ENCODE measurements around the gene VILL.

The VILL gene

DNA sequence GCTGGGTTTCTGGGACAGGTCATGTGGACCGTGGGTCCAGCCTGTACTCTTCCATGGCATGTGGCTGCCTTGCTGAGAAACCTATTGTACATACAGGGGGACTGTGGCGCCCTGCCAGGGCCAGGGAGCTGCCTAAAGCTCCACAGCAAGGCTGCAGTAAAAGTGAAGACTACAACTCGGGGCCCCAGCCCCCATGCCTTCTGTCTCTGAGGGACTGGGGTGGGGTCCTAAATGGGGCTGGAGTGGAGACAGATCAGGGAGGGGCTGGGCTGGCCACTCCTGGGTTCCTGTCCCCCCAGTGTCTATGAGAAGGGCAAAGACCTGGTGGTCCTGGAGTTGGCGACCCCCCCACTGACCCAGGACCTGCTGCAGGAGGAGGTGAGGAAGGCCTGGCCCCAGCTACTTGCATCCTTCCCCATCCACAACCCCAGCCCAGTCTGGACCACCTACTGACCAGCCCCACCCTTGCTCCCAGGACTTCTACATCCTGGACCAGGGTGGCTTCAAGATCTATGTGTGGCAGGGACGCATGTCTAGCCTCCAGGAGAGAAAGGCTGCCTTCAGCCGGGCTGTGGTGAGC, 7.3 kb downstream of the VILL start:
- in situ Hi-C loops (cut with MboI; ENCODE audit: low sequenced_read_pairs) = no loop called here

DNA sequence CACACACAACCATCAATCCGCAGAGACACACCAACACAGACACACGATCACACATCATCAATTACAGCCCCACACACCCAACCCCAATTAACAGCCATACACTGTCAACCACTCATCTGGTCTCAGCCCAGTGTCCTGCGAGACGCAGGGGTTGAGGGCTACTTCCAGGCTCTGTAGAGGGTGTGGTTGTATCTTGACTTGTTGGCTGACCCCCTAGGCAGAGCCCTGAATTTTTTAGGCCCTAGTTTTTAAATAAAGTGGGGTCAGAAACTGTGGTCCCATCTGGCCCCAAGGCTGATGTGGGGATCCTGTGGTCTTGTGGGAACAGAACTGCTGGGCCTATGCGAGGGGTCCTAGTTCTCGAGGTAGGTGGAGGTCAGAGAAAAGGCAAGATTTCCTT, 9.2 kb downstream of the VILL start:
- in situ Hi-C loops (cut with MboI; ENCODE audit: low sequenced_read_pairs) = no loop called here

DNA sequence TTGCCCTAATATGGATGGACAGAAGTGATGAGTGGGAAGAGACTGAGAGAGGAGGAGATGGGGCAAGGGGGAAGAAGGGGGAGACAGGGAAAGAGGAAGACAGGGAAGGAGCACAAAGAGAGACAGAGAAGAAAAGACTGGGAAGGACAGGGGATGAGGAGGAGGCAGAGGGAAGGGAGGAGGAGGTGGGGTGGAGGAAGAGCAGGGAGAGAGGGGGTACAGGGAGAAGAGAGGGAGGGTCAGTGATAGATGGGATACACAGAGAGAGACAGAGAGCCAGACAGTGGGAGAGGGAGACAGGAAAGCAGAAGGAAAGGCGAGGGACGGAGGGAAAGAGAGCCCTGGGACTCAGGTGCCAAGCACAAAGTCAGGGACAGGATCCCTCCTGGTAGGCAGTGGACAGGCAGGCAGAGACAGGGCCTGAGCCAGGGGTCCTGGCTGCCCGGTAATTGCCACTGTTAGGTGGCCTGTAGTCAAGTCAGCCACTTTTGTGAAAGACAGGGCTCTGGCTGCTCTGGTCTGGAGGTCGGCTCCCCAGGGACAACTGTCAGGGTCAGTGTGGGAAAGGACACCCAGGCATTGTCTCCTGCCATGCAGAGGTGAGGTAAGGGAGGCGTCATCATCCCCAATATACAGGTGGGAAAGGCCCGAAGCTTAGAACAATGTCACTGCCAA, 9.8 kb downstream of the VILL start:
- in situ Hi-C loops (cut with MboI; ENCODE audit: low sequenced_read_pairs) = no loop called here

DNA sequence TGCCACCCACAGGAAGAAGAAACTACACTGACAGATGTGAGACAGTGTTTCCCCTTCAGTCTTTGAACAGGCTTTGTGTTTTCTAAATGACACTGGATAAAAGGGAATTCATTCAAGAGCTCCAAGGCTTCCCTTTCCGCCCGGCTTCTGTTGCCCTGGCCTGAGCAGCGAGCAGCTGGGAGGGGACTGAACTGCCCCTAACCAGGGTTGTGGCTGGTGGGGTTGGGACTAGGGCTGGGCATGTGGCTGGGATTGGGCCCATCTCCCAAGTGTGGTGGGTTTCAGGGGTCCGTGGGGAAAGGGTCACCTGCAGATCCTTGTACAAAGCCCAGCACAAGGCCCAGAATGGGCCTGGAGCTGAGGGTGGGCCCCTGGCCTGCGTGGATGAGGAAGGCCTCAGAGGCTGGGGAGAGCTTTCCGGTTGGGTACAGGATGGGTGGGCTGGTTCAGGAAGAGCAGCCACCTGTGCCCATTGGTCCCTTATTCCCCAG, 10.4 kb downstream of the VILL start:
- in situ Hi-C loops (cut with MboI; ENCODE audit: low sequenced_read_pairs) = no loop called here

DNA sequence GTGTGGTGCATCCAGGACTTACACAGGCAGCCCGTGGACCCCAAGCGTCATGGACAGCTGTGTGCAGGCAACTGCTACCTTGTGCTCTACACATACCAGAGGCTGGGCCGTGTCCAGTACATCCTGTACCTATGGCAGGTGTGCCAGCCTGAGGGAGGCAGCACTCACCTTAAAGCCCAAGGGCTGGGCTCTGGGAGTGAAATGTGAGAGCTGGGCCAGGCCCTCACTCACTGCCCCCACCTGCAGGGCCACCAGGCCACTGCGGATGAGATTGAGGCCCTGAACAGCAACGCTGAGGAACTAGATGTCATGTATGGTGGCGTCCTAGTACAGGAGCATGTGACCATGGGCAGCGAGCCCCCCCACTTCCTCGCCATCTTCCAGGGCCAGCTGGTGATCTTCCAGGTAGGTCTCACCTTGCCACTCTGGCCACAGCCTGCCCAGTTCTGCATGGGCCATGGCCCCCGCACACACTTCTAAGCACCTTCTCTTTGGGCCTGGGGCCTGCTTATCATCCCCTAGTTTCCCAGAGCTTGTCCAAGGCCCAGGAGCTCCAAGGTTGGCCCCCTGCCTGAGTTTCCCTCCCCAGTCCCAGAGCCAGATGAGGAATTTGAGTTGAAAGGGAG, 11.0 kb downstream of the VILL start:
- in situ Hi-C loops (cut with MboI; ENCODE audit: low sequenced_read_pairs) = no loop called here

DNA sequence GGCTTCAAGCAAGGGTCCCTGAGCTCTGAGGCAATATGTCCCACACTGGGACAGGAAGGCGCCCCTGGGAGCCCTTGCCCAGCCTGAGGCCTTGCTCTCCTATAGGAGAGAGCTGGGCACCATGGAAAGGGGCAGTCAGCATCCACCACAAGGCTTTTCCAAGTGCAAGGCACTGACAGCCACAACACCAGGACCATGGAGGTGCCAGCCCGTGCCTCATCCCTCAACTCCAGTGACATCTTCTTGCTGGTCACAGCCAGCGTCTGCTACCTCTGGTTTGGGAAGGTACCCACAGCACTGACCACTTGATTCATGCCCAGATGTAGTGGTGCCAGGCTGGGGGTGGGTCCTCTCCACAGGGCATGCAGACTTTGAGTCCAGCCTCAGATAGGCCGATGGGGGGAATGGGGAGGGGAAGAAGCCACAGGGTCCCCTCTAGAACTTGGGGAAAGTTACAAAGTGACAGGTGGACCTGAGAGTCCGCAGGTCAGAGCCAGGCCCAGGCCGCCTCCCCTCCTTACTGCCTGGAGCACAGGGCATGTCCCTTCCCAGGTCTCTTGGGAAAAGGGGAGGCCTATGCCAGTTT, 11.8 kb downstream of the VILL start:
- in situ Hi-C loops (cut with MboI; ENCODE audit: low sequenced_read_pairs) = no loop called here

DNA sequence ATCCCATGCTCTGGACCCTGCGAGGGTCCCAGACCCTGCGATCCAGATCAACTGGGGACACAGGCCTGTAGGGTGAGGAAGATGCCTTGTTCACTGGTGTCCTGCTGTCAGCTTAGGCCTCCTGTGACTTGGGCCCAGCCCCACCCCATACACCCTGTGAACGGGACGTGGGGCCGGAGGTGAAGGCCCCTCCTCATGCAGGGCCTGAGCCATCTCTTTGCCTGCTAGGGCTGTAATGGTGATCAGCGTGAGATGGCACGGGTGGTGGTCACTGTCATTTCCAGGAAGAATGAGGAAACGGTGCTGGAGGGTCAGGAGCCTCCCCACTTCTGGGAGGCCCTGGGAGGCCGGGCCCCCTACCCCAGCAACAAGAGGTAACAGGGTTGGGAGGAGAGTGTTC, 12.4 kb downstream of the VILL start:
- in situ Hi-C loops (cut with MboI; ENCODE audit: low sequenced_read_pairs) = no loop called here

DNA sequence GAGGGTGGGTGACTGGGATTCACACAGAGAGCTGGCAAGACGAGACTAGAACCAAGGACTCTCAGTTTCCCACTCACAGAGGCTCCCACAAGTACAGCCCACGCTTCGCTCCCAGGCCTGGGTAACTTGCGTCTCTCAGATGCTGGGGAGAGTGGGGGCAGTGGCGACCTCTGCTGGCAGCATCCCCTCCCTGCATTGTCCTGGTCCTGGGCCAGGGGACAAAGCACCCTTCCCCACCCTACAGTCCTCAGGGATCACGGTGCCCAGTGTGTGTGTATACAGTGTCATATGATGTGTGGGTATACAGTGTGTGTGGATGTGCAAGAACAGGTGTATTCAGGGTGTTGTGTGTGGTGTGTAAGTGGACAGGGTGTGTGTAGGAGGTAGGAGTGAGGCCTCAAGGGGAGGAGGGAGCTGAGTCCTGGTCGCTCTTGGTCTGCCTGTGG, 12.8 kb downstream of the VILL start:
- in situ Hi-C loops (cut with MboI; ENCODE audit: low sequenced_read_pairs) = no loop called here

DNA sequence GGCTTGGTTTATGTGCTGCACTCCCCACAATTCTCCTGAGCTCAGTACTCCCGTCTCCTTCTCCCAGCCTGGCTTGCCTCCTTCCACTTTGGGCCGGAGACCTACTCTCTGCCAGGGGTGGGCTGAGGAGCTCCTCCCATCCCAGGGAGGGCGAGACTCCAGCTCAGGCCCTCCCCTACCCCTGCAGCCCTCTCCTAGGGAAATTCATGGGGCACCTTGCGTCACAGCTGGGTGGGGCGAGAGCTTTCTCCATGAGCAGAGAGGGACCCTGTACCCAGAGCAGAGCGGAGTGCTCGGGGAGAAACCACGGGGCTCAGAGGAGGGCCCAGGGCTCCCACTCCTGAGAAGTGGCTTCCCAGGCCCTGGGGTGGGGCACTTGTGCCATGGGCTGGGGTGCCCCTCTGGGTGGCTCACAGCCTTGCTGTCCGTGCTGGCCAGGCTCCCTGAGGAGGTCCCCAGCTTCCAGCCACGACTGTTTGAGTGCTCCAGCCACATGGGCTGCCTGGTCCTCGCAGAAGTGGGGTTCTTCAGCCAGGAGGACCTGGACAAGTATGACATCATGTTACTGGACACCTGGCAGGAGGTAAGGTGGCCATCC, 13.3 kb downstream of the VILL start:
- in situ Hi-C loops (cut with MboI; ENCODE audit: low sequenced_read_pairs) = no loop called here

DNA sequence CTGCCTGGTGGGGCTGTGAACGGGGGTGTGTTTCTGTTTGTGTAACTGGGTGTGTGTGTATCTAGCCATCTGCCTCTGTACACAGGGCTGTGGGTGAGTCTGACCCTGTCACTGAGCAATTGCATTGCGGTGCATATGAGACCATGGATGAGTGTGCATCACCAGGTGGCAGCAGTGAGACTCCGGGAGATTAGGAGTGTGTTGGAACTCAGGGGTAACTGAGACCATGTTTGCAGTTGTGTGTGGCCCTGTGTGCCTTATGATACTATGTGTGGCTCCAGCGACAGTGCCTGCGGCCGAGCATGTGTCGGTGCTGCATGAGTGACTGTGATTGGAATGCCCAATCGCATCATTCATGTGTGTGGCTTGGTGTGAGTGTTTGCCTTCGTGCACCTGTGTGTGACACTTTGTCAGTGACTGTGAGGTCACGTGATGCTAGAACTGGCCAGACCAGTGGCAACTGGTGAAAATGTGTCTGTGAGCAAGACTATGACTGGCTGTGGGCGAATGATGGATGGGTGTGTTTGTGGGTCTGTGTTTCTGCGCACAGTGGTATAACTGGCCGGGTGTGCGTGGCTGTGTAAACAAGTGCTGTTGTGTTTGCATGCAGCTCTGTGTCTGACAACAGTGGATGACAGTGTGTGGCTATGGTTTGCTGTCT, 14.0 kb downstream of the VILL start:
- in situ Hi-C loops (cut with MboI; ENCODE audit: low sequenced_read_pairs) = no loop called here

DNA sequence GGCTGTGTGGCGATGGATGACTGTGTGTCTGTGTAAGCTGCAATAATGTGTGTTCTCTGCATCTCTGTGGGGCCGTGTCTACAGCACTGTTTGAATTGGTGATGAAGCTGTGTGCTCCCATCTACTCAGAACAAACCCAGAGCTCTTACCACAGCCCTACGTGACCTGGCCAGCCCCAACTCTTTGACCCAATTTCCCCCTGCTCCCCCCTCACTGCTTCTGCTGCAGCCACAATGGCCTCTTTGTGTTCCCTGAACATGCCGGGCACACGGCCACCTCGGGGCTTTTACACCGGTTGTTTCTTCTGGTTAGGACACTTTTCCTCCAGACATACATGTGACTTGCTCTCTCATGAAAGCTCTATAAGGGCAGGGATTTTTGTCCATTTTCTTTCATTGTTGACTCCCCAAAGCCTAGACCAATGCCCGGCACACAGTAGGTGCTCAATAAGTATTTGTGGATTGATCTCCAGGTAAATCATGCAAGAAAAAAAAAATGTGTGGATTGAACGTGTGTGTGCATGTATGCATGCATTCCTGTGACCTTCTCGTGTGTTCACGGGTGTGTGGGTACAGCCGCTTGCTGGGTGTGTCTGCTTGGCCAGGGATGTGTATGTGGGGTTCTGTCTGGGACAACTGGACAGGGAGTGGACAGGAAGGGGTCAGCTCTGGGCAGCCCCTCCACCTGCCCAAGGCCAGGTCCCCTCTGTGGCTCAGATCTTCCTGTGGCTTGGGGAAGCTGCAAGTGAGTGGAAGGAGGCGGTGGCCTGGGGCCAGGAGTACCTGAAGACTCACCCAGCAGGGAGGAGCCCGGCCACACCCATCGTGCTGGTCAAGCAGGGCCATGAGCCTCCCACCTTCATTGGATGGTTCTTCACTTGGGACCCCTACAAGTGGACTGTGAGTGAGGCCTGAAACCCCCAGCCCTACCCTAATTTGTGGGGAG, 14.8 kb downstream of the VILL start:
- in situ Hi-C loops (cut with MboI; ENCODE audit: low sequenced_read_pairs) = no loop called here

DNA sequence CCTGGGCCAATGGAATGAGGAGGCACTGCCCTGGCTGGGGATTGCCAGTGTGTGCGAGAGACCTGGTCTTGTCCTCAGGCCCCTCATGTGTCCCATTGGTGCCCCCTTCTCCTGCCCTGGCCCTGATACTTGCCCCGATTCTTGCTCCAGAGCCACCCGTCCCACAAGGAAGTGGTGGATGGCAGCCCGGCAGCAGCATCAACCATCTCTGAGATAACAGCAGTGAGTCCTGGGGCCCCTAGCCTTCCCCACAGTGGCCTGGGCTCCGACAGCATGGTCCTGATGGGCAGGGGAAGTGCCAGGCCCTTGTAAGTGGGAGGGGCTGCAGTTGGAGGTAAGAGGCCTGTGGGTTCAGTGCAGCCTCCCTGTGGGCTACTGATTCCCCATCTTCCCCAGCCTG, 15.4 kb downstream of the VILL start:
- in situ Hi-C loops (cut with MboI; ENCODE audit: low sequenced_read_pairs) = no loop called here

DNA sequence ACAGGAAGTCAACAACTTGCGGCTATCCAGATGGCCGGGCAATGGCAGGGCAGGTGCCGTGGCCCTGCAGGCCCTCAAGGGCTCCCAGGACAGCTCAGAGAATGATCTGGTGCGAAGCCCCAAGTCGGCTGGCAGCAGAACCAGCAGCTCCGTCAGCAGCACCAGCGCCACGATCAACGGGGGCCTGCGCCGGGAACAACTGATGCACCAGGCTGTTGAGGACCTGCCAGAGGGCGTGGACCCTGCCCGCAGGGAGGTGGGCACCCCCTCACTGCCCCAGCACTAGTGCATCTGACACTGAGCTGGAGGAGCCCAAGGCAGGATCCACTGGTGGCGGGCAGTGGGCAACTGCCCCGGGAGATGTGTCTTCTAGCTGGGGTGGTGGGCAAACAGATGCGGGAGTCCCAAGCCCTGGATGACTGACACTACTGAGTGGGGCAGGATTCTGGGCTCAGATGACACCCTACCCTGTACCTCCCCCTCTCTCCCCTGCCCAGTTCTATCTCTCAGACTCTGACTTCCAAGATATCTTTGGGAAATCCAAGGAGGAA, 15.9 kb downstream of the VILL start:
- in situ Hi-C loops (cut with MboI; ENCODE audit: low sequenced_read_pairs) = no loop called here

DNA sequence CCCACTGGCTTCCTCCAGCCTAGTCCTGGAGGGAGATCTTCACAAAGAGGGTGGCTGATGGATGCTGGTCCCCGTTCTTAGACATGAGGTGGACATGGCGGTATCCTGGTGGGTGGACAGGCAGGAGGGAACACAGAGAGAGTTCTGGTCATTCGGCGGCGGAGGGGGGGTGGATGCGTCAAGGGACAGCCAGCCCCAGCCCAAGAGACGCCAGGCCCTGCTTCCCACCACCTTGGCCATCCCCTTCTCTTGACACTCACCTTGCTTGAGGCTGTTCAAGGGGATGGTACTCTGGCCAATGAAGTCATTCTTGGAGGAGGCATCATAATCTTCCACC, 17.1 kb downstream of the VILL start:
- in situ Hi-C loops (cut with MboI; ENCODE audit: low sequenced_read_pairs) = no loop called here

DNA sequence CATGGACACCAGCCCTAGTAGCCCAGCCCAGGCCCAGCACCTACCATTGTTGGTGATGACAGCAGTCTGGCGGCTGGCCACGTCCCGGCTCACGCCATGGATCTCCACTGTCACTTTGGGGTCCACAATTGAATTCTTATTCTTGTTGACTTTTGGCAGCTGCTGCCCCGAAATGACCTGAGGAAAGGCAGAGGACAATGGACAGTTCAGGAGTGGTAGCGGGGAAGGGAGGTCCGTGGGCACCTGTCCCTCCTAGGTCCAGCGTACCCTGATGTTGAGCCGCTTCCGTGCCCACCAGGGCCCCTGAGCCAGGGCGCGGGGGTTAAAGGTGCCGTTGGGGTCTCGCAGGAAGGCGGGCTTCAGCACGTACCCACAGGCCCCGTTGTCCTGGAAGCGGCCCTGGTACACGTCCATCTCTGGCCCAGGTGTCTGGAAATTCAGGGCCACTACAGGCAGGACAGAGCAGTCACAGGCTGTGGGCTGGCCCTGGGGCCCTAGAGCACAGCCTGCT, 17.7 kb downstream of the VILL start:
- in situ Hi-C loops (cut with MboI; ENCODE audit: low sequenced_read_pairs) = no loop called here

DNA sequence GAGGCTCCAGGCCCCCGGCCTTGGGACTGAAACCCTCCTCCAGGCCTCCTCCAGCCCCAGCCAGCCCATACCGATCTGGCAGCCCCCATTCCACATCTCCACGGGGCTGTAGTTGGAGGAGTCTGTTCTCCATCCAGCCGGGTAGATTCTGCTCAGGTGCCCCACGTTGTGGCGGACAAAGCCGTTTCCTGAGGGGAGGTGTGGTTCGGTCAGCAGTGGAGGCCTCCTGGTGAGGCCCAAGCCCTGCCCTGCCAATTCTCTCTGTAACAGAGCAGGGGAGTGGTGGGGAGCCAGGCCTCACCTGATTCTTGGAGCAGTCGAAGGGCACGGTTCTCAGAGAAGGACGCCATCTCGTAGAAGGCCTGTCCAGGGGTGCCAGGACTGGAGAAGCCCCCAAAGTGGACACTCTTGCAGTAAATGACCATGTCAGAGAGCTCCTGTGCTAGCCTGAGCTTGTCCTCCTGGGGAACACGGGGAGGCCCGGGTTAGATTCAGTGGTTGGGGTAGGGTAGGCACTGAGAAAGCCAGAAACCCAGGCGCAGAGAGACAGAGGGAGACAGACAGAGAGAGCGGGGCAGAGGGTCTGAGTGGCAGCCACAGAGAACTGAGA, 18.5 kb downstream of the VILL start:
- in situ Hi-C loops (cut with MboI; ENCODE audit: low sequenced_read_pairs) = no loop called here

DNA sequence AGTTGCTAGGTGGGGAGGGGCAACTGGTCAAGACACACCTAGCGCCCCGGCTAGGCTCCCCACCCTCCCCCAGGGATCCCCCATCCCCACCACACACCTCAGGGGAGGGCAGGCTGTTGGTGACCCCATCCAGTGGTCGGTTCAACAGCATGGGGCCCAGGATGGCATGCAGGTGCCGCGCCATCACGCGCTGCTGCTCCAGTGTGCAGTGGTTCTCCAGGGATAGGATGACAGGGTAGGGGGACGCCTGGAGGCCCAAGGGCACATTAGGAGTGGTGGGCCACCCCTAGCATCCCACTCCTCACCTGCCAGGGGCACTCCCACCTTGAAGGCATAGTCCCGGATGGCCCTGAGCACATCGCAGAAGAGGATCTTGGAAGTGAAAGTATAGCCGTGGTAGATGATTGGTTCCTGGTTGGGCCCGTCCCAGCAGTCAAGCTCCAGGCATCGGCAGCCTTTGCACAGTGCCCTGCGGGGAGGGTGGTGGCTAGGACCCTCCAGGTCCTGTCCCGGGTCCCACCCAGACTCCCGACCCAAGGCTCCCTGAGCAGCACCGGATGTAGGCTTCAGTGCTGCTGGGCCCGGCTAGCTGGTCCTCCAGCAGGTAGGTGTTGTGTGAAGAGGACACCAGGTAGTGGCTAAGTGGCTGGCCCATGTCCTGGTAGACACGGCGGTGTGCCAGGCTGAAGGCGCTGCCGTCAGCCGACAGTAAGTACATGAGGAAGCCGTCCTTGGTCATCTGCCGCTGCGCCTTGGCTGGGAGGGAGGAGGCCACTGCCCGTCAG, 19.4 kb downstream of the VILL start:
- in situ Hi-C loops (cut with MboI; ENCODE audit: low sequenced_read_pairs) = no loop called here

DNA sequence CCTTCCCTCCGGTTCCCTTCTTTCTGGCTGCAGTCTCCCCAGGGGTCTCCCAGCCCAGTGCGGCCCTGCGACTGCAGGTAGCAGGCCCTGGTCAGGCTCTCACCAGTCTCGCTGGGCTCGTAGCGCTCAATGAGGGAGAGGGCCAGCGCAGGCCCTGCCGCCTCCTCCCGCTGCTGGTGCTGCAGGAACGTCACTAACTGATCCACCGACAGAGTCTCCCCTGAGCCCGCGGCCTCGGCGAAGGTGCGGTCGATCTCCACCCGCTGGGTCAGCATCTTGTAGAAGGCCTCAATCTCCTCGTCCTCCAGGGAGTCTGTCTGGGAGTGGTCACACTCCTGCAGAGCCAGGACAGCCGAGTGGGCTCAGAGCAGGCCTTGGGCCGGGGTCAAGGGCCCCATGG, 20.5 kb downstream of the VILL start:
- in situ Hi-C loops (cut with MboI; ENCODE audit: low sequenced_read_pairs) = no loop called here
